ENCODE data around the gene GCGR. TPM values are rescaled to one million over a fixed set of nuclear protein-coding genes. Genes with fewer than 3 reads are reported as not detected.
A peak's percentile ranks its signal among the peaks of the same experiment; 100 is the strongest.

GCGR gene
- total and polyA plus RNA-seq, 2 of the 13 experiments (the other 11 are each of a cell fraction or from before 2014, with no cell fraction given): 0.04 to 0.13 TPM

GRCh38 chr17:81859906-81860755, 56.2 kb downstream of the GCGR start, which contains the start of gene P4HB (continued):
- TF ChIP-seq ZNF407 (CRISPR knock-in tag; IDR thresholded peaks at IDR 0.05; ENCODE audit: not compliant biosample characterization) (peak; percentile 4), ARID2 (CRISPR knock-in tag; IDR thresholded peaks at IDR 0.05; ENCODE audit: borderline replicate concordance) (peak; percentile 88), ZBTB26 (CRISPR knock-in tag; IDR thresholded peaks at IDR 0.05; ENCODE audit: borderline replicate concordance) (no peak), ZNF468 (CRISPR knock-in tag; IDR thresholded peaks at IDR 0.05) (peak; percentile 78; the same call in 1 of the 2 replicates), ZNF768 (CRISPR knock-in tag; IDR thresholded peaks at IDR 0.05) (peak; percentile 72), CERS6 (CRISPR knock-in tag; IDR thresholded peaks at IDR 0.05) (no peak), ZNF678 (CRISPR knock-in tag; IDR thresholded peaks at IDR 0.05) (no peak), ZNF720 (CRISPR knock-in tag; IDR thresholded peaks at IDR 0.05) (0 out of 2 replicates have a peak, but pooled peaks have one; percentile 70), MATR3 (CRISPR knock-in tag; IDR thresholded peaks at IDR 0.05) (no peak), TRAFD1 (CRISPR knock-in tag; IDR thresholded peaks at IDR 0.05; ENCODE audit: borderline replicate concordance) (no peak), ZNF253 (CRISPR knock-in tag; IDR thresholded peaks at IDR 0.05; ENCODE audit: borderline replicate concordance) (no peak), ATF5 (CRISPR knock-in tag; IDR thresholded peaks at IDR 0.05; ENCODE audit: low read depth) (peak; percentile 78; the same call in 1 of the 2 replicates)

Measured in HepG2 (cell line).